K562 (cell line): Measurements from ENCODE around the gene ZNF648. TPM values are rescaled to one million over a fixed set of nuclear protein-coding genes. Genes with fewer than 3 reads are reported as not detected.

Source experiments
- ATAC-seq: fragments of 200-7000 bp; cut with Tn5 transposase; 3 replicates; pipeline ENCODE4 v1.9.1; 2020; ENCODE audit warnings: moderate library complexity
- BruUV-seq: library from RNA; stranded (reverse); fragments of 400-500 nt; replicated peaks from 2 replicates; lab custom pipeline; 2021; lab: Mats Ljungman, UMichigan
- CTCF ChIA-PET: fragments of 300-600 bp; formaldehyde crosslinking; extraction: SDS; loops from one replicate; lab custom pipeline; 2021; ENCODE audit warnings: low intra/inter-chr PET ratio; lab: Yijun Ruan, JAX
- POLR2A ChIA-PET: fragments of 300-600, 350-650 bp; sonication (Branson Sonifier 250); formaldehyde crosslinking; extraction: SDS; loops from one replicate; lab custom pipeline; 2021; ENCODE audit warnings: antibody characterized with exemption, inconsistent platforms; lab: Yijun Ruan, JAX
- DNase-seq, 4 experiments: peaks; one replicate each; pipeline versions ENCODE4 v3.0.0 to v3.0.0-alpha.2; 2011 to 2018; ENCODE audit warnings: low spot score in 3 of 4, mixed read lengths in 3 of 4; ENCODE audit errors: extremely low read depth in 1 of 4
- FAIRE-seq: peaks from 2 replicates; lab custom pipeline; 2011; peaks lifted over from hg19 to GRCh38; lab: Jason Lieb, UNC
- H2AFZ ChIP-seq: 2 replicates; pipeline ENCODE4 v1.6.0; 2011; ENCODE audit warnings: low read depth, low read length, control low read depth, inconsistent platforms
- H3K27ac ChIP-seq: fragments of 200-600 bp; 3 replicates; pipeline ENCODE4 v1.8.0; 2011; ENCODE audit warnings: low read depth, mild to moderate bottlenecking, control low read depth, inconsistent platforms, low read length, moderate library complexity, mixed read lengths; ENCODE audit errors: extremely low read depth
- H3K27me3 ChIP-seq, 2 experiments: fragments of 300-600 bp in 1 of 2; 2 replicates in 1 of 2; 3 replicates in 1 of 2; pipeline versions ENCODE4 v1.6.0 to v1.8.0; 2011; ENCODE audit warnings: inconsistent platforms in 2 of 2, low read length in 2 of 2, mild to moderate bottlenecking in 1 of 2, mixed read lengths in 1 of 2, moderate library complexity in 1 of 2; ENCODE audit not compliant: control insufficient read depth in 2 of 2, insufficient read depth in 2 of 2
- H3K36me3 ChIP-seq: fragments of 300-600 bp; 3 replicates; pipeline ENCODE4 v1.8.0; 2011; ENCODE audit warnings: mild to moderate bottlenecking, low read length, inconsistent platforms; ENCODE audit not compliant: control insufficient read depth, insufficient read depth
- H3K4me1 ChIP-seq, 2 experiments: fragments of 200-600 bp in 1 of 2; replicated peaks in 1 of 2; 2 replicates in 1 of 2; 3 replicates in 1 of 2; pipeline versions ENCODE4 v1.5.1 to v1.8.0; 2011; ENCODE audit warnings: inconsistent platforms in 2 of 2, low read length in 2 of 2, mild to moderate bottlenecking in 1 of 2, mixed read lengths in 1 of 2, moderate library complexity in 1 of 2; ENCODE audit not compliant: control insufficient read depth in 2 of 2, insufficient read depth in 2 of 2
- H3K4me2 ChIP-seq: 2 replicates; pipeline ENCODE4 v1.6.1; 2011; ENCODE audit warnings: low read length, control low read depth, inconsistent platforms, mixed read lengths; ENCODE audit not compliant: insufficient read depth
- H3K4me3 ChIP-seq: fragments of 200-600 bp; sonication (generic), shearing (Covaris generic); 2 replicates; pipeline ENCODE4 v1.5.1; 2016; ENCODE audit warnings: control low read depth, inconsistent platforms
- H3K79me2 ChIP-seq: fragments of 200-600 bp; 3 replicates; pipeline ENCODE4 v1.8.0; 2011; ENCODE audit warnings: low read length, inconsistent platforms; ENCODE audit not compliant: control insufficient read depth, insufficient read depth
- H3K9ac ChIP-seq, 2 experiments: 2 replicates each; pipeline versions ENCODE4 v1.6.0 to v1.6.1; 2011; ENCODE audit warnings: low read depth in 2 of 2, low read length in 2 of 2, control low read depth in 1 of 2, inconsistent platforms in 1 of 2, mild to moderate bottlenecking in 1 of 2, mixed read lengths in 1 of 2; ENCODE audit not compliant: insufficient read depth in 1 of 2
- H3K9me1 ChIP-seq: one replicate; pipeline ENCODE4 v1.6.0; 2011; ENCODE audit warnings: inconsistent platforms, mild to moderate bottlenecking, low read length, moderate library complexity; ENCODE audit not compliant: control insufficient read depth, insufficient read depth
- H3K9me3 ChIP-seq: replicated peaks from 2 replicates; pipeline ENCODE4 v1.5.1; 2011; ENCODE audit warnings: low read depth, low read length, inconsistent platforms; ENCODE audit not compliant: control insufficient read depth, insufficient read depth
- H4K20me1 ChIP-seq: replicated peaks from 2 replicates; pipeline ENCODE4 v1.6.1; 2011; ENCODE audit warnings: low read length, inconsistent platforms, mixed read lengths; ENCODE audit not compliant: control insufficient read depth, insufficient read depth
- HNRNPLL ChIP-seq: fragments of 200-400 bp; formaldehyde crosslinking; IDR thresholded peaks from 2 replicates; pipeline ENCODE4 v1.6.1; 2017; ENCODE audit warnings: low read length, low read depth, mild to moderate bottlenecking; ENCODE audit not compliant: poor library complexity, severe bottlenecking
- RAD21 ChIP-seq, 2 experiments: fragments of 250-450 bp in 1 of 2; fragments of 450-650 bp in 1 of 2; sonication (Bioruptor Pico) in 1 of 2; formaldehyde crosslinking in 1 of 2; IDR thresholded peaks in 1 of 2; conservative IDR thresholded peaks in 1 of 2; 2 replicates each; pipeline versions ENCODE4 v1.4.0 to v1.8.0; 2020 to 2022; ENCODE audit warnings: mild to moderate bottlenecking in 2 of 2, moderate library complexity in 1 of 2
- SPI1 ChIP-seq: IDR thresholded peaks from 2 replicates; pipeline ENCODE4 v1.6.1; 2011; ENCODE audit warnings: low read depth, low read length, control low read depth, borderline replicate concordance
- WGBS: fragments of 100-300 bp; shearing (Covaris generic); methylation state at CpG from one replicate; pipeline ENCODE4 v1.1.6; 2016; ENCODE audit warnings: low coverage, mixed read lengths; ENCODE audit not compliant: insufficient coverage; ENCODE audit errors: missing lambda C conversion rate; 5-methylcytosine and 5-hydroxymethylcytosine counted together
- in situ Hi-C: fragments of 300-500 bp; cut with MboI; formaldehyde crosslinking; loops from 4 replicates; pipeline ENCODE4 v1.15.0; 2018; ENCODE audit warnings: inconsistent platforms, mixed read lengths
- intact Hi-C: fragments of 100-400 bp; cut with micrococcal nuclease; formaldehyde crosslinking; loops from 2 replicates; pipeline ENCODE4 v1.14.2; 2022
- polyA plus RNA-seq, 8 experiments: library from polyadenylated mRNA; depleted of rRNA in 4 of 8; stranded (reverse) in 5 of 8; unstranded in 3 of 8; fragments of >200 nt; fragmentation: Nextera tagmentation in 2 of 8; fragmentation: Illumina TruSeq in 1 of 8; extraction: Ambion mirVana in 2 of 8; extraction: Trizol in 1 of 8; gene quantifications; 2 replicates each; pipeline versions ENCODE4 v1.2.1 to v1.2.3, GENCODE V29; 2011 to 2014; ENCODE audit warnings: inconsistent platforms in 1 of 8, missing spikeins in 1 of 8
- total RNA-seq, 7 experiments: library from RNA; depleted of rRNA in 6 of 7; stranded (reverse); fragments of >200 nt in 6 of 7; fragmentation: Illumina TruSeq in 2 of 7; extraction: Trizol in 2 of 7; gene quantifications; 2 replicates each; pipeline versions ENCODE4 v1.2.1 to v1.2.3, GENCODE V29; 2011 to 2021; ENCODE audit warnings: low replicate concordance in 1 of 7
- TF ChIP-seq, protein P1 (sequence below): fragments of 200-400 bp; formaldehyde crosslinking; IDR thresholded peaks from 2 replicates; pipeline ENCODE4 v1.6.1; 2017; ENCODE audit warnings: mild to moderate bottlenecking, low read depth, low read length, moderate library complexity
- TF ChIP-seq, protein P2 (sequence below), 3 experiments: IDR thresholded peaks in 2 of 3; conservative IDR thresholded peaks in 1 of 3; 2 replicates each; pipeline ENCODE4 v1.5.1; 2011 to 2012; ENCODE audit warnings: low read length in 3 of 3, mild to moderate bottlenecking in 3 of 3, control low read depth in 2 of 3, improper control_type of control experiment in 1 of 3, inconsistent platforms in 1 of 3, low read depth in 1 of 3, mixed read lengths in 1 of 3, moderate library complexity in 1 of 3; ENCODE audit not compliant: insufficient read depth in 2 of 3
- TF ChIP-seq, protein P3 (sequence below): fragments of 450-650 bp; IDR thresholded peaks from 2 replicates; pipeline ENCODE4 v1.6.1; 2016; ENCODE audit warnings: low read depth

The ZNF648 gene
- total and polyA plus RNA-seq, 9 of the 15 experiments (the other 6 are each of a cell fraction or from before 2014, with no cell fraction given): 0.06 to 0.27 (median 0.18) TPM; not detected in 2

DNA sequence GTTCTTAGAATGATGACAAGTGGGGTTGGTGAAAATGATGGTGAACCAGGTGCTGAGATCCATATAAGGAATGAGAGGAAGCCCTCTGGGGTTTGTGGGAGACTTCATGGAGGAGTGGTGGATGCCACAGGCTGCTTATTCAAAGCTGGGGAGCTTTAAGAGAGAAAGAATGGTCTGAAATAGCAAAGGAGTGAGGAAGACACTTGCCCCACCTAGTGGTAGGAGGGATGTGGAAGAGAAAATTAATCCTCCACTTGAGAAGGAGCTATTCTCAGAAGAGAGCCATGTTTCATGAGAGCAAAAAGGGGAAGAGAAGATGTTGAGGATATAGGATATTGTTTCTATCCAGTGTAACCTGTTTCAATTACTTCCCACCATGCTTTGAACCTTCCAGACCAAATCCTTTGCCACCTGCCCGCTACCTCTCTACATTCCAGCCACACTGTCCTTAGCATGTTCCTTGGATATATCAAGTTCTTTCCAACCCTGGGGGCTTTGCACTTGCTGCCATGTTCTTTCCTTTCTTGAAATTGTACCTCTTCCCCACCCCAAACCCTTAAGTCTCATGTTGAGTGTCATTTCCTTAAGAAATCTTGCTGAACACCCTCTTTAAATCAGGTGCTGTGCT is 19.6 kb upstream of the ZNF648 start:
- no peaks in the 10 kb centered on the region; a peak in 2 of 5 replicates for H3K27me3 ChIP-seq
- H4K20me1 ChIP-seq: no peaks in the 10 kb centered on the region
- POLR2A ChIA-PET: interaction anchor here (0.6 to 1.5 kb wide), 5 partner anchors 12 to 701 kb away, joined by 3 to 5 read pairs (median 4); partner anchors contain the start of gene GLUL
- FAIRE-seq: peak; percentile 89
- no peaks in the 10 kb centered on the region for H3K9me1 ChIP-seq
- intact Hi-C loops: loop anchor here (1.0 kb wide), 1 partner anchor 602 kb away; no protein-coding TSS in a partner anchor
- BruUV-seq: no TSS peak
- peak; percentile 64 for ATAC-seq
- H3K4me3 ChIP-seq: no peak overlapping the region
- WGBS: 0% methylated on average over 1 of the region's 1 CpG
- H2AFZ ChIP-seq: no peak overlapping the region; the same call in 1 of the 2 replicates
- in situ Hi-C loops: loop anchor here (10.0 kb wide), 2 partner anchors 514 to 704 kb away; partner anchors contain the start of gene NPL
- peak; percentile 58 to 63 (median 61) for DNase-seq
- no peaks in the 10 kb centered on the region for H3K36me3 ChIP-seq
- no peak overlapping the region for H3K9ac ChIP-seq
- H3K4me2 ChIP-seq: no peak overlapping the region
- H3K79me2 ChIP-seq: no peaks in the 10 kb centered on the region
- peaks cover under 1 to 5% of the 10 kb centered on the region in 2 experiments; a peak in 2 of 5 replicates for H3K4me1 ChIP-seq
- CTCF ChIA-PET: interaction anchor here (0.8 to 1.4 kb wide), 3 partner anchors 316 to 701 kb away, joined by 3 to 5 read pairs (median 4); no protein-coding TSS in a partner anchor
- no peak overlapping the region for H3K27ac ChIP-seq
- no peaks in the 10 kb centered on the region for H3K9me3 ChIP-seq
- TF ChIP-seq SPI1: peak; percentile 68
- TF ChIP-seq, protein P1, sequence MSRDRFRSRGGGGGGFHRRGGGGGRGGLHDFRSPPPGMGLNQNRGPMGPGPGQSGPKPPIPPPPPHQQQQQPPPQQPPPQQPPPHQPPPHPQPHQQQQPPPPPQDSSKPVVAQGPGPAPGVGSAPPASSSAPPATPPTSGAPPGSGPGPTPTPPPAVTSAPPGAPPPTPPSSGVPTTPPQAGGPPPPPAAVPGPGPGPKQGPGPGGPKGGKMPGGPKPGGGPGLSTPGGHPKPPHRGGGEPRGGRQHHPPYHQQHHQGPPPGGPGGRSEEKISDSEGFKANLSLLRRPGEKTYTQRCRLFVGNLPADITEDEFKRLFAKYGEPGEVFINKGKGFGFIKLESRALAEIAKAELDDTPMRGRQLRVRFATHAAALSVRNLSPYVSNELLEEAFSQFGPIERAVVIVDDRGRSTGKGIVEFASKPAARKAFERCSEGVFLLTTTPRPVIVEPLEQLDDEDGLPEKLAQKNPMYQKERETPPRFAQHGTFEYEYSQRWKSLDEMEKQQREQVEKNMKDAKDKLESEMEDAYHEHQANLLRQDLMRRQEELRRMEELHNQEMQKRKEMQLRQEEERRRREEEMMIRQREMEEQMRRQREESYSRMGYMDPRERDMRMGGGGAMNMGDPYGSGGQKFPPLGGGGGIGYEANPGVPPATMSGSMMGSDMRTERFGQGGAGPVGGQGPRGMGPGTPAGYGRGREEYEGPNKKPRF: no peak
- TF ChIP-seq, protein P2, sequence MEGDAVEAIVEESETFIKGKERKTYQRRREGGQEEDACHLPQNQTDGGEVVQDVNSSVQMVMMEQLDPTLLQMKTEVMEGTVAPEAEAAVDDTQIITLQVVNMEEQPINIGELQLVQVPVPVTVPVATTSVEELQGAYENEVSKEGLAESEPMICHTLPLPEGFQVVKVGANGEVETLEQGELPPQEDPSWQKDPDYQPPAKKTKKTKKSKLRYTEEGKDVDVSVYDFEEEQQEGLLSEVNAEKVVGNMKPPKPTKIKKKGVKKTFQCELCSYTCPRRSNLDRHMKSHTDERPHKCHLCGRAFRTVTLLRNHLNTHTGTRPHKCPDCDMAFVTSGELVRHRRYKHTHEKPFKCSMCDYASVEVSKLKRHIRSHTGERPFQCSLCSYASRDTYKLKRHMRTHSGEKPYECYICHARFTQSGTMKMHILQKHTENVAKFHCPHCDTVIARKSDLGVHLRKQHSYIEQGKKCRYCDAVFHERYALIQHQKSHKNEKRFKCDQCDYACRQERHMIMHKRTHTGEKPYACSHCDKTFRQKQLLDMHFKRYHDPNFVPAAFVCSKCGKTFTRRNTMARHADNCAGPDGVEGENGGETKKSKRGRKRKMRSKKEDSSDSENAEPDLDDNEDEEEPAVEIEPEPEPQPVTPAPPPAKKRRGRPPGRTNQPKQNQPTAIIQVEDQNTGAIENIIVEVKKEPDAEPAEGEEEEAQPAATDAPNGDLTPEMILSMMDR (IDR thresholded peaks at IDR 0.05 in 2 of 3, conservative IDR thresholded peaks at IDR 0.05 in 1 of 3; ENCODE audit: insufficient read depth in 2 of 3, low read depth in 1 of 3, low read length in 3 of 3): peak; percentile 65 to 84 (median 81)
- TF ChIP-seq, protein P3, sequence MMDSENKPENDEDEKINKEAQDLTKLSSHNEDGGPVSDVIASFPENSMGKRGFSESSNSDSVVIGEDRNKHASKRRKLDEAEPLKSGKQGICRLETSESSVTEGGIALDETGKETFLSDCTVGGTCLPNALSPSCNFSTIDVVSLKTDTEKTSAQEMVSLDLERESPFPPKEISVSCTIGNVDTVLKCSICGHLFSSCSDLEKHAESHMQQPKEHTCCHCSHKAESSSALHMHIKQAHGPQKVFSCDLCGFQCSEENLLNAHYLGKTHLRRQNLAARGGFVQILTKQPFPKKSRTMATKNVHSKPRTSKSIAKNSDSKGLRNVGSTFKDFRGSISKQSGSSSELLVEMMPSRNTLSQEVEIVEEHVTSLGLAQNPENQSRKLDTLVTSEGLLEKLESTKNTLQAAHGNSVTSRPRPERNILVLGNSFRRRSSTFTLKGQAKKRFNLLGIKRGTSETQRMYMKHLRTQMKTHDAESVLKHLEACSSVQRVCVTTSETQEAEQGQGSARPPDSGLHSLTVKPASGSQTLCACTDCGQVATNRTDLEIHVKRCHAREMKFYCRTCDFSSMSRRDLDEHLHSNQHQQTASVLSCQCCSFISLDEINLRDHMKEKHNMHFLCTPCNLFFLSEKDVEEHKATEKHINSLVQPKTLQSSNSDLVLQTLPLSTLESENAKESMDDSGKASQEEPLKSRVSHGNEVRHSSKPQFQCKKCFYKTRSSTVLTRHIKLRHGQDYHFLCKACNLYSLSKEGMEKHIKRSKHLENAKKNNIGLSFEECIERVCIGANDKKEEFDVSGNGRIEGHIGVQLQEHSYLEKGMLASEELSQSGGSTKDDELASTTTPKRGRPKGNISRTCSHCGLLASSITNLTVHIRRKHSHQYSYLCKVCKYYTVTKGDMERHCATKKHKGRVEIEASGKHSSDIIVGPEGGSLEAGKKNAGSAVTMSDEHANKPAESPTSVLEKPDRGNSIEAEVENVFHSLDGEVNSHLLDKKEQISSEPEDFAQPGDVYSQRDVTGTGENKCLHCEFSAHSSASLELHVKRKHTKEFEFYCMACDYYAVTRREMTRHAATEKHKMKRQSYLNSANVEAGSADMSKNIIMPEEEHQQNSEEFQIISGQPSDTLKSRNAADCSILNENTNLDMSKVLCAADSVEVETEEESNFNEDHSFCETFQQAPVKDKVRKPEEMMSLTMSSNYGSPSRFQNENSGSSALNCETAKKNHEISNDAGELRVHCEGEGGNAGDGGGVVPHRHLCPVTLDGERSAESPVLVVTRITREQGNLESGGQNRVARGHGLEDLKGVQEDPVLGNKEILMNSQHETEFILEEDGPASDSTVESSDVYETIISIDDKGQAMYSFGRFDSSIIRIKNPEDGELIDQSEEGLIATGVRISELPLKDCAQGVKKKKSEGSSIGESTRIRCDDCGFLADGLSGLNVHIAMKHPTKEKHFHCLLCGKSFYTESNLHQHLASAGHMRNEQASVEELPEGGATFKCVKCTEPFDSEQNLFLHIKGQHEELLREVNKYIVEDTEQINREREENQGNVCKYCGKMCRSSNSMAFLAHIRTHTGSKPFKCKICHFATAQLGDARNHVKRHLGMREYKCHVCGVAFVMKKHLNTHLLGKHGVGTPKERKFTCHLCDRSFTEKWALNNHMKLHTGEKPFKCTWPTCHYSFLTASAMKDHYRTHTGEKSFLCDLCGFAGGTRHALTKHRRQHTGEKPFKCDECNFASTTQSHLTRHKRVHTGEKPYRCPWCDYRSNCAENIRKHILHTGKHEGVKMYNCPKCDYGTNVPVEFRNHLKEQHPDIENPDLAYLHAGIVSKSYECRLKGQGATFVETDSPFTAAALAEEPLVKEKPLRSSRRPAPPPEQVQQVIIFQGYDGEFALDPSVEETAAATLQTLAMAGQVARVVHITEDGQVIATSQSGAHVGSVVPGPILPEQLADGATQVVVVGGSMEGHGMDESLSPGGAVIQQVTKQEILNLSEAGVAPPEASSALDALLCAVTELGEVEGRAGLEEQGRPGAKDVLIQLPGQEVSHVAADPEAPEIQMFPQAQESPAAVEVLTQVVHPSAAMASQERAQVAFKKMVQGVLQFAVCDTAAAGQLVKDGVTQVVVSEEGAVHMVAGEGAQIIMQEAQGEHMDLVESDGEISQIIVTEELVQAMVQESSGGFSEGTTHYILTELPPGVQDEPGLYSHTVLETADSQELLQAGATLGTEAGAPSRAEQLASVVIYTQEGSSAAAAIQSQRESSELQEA: no peak
- peak; percentile 48 to 81; a peak in 3 of 4 replicates for TF ChIP-seq RAD21 (CRISPR knock-in tag; conservative IDR thresholded peaks at IDR 0.05 in 1 of 2, IDR thresholded peaks at IDR 0.05 in 1 of 2)
- TF ChIP-seq HNRNPLL: no peak
